HG03097 (cell line): ENCODE measurements around the gene CHRNA9.
"Not testable (repeated sequence)": the region's sequence is repeated elsewhere in the genome, so short reads cannot be mapped to it uniquely, and the experiment has no call there.

Source experiments
- ATAC-seq: cut with Tn5 transposase; IDR thresholded peaks from one replicate; pipeline ENCODE4 v1.9.1; 2021; ENCODE audit not compliant: unreplicated experiment, low FRiP score

The CHRNA9 gene

DNA sequence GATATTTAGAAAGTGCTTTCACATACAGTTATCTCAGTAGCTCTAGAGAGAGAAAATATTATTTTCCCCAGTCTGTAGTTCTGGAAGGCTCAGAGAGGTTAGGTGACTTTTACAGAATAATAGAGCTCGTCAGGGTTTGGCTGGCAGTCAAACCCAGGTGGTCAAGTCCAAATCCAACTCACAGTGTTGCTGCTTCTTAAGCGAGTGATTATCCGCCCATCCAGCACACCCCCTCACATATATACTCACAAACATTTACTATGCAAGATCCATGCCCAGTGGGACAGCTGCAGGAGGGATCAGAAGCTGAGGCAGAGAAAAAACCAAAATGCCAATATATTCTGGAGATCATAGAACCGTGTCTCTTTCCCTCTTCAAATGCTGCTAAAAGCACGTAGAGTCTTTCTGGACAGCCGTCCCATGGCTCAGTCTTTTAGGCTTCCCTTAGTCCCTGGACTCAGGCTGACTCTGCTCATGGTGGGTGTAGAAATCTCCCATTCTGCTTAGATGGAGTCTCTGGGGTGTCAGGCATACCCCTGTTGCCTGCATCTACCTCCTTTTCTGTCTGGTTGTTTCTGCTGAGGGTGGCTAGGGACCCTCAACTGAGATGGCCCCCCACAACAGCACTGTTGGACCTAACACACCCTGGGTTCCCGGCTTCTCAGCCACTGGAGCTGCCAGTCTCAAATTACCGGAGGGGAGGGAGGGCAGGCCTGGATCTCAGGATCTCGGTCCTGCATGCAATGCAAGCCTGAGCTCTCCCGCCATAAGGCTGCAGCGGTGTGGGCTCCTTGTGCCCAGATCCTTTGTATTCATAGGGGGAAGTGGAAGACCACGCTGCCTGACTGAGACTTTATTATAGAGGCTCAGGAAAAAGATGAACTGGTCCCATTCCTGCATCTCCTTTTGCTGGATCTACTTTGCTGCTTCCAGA is at the start of gene CHRNA9:
Gene CHRNA9 (plus strand): TSS at position 743 of the 934 bp plus-strand sequence. CDS start 135 bp downstream, at position 878.
- no peak for ATAC-seq

- no peak for ATAC-seq
Measured at GRCh38 chr4:40285692-40286091, 49.4 kb upstream of the CHRNA9 start.

- ATAC-seq, result no peak
Measured at GRCh38 chr4:40288566-40288965, 46.6 kb upstream of the CHRNA9 start.

- no peak for ATAC-seq
Measured at GRCh38 chr4:40289366-40290188, 45.6 kb upstream of the CHRNA9 start.

DNA sequence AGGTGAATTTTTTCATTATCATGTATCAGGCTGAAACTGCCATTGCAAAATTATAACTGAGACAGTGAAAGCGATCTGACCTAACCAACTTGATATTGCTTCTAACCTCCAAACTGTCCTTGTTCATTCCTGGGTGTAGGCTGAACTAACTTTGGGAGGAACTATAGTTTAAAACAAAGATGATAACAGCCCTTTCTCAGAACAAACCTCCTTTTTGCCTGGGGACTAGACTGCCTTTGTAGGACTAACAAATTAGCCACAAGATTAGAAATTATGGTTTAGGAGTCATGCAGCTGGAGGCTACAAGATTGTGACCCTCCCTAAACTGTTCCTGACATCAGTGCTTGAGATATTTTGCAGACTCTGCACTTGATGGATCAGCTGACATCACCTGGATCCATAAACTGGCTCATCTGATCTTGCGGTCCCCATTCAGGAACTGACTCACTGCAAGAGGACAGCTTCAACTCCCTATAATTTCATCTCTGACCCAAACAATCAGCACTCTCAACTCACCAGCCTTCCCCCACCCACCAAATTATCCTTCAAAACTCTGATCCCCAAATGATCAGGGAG is 44.4 kb upstream of the CHRNA9 start:
- not testable (repeated sequence) for ATAC-seq

DNA sequence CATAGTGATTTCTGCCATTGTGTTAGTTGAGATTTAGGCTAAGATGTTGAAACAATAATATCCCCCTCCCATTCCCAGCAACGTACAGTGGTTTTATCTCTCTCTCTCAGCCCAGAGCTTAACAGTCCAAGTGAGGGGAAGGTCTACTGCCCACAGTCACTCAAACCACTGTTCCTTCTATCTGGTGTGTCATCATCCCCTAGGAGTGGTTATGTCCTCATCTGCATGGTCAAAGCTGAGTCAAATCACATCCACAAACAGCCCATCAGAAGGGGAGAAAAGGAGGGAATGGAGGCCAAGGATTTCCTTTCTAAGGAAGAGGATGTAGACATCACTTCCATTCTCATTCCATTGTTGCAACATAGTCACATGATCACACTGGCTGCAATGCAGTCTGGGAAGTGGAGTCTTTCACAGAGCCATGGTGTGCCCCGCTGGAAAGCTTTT is 42.8 kb upstream of the CHRNA9 start:
- no peak for ATAC-seq

- ATAC-seq, result no peak
Measured at GRCh38 chr4:40294339-40294738, 40.8 kb upstream of the CHRNA9 start.

DNA sequence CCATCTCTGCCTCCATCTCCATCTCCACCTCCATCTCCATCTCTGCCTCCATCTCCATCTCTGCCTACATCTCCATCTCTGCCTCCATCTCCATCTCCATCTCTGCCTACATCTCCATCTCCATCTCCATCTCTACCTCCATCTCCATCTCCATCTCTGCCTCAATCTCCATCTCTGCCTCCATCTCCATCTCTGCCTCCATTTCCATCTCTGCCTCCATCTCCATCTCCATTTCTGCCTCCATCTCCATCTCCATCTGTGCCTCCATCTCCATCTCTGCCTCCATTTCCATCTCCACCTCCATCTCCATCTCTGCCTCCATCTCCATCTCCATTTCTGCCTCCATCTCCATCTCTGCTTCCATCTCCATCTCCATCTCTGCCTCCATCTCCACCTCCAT is 40.1 kb upstream of the CHRNA9 start:
- ATAC-seq, result not testable (repeated sequence)

DNA sequence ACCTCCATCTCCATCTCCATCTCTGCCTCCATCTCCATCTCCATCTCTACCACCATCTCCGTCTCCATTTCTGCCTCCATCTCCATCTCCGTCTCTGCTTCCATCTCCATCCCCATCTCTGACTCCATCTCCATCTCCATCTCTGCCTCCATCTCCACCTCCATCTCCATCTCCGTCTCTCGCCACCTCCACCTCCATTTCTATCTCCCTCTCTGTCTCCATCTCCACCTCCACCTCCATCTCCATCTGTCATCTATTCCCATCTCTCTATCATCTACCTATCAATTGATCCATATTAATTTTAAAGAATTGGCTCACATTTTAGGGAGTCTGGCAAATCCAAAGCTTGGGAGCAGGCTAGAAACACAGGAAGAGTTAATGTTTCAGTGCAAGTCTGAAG is 39.6 kb upstream of the CHRNA9 start:
- no peak for ATAC-seq

- ATAC-seq, result no peak
Measured at GRCh38 chr4:40299126-40299525, 36.0 kb upstream of the CHRNA9 start.

DNA sequence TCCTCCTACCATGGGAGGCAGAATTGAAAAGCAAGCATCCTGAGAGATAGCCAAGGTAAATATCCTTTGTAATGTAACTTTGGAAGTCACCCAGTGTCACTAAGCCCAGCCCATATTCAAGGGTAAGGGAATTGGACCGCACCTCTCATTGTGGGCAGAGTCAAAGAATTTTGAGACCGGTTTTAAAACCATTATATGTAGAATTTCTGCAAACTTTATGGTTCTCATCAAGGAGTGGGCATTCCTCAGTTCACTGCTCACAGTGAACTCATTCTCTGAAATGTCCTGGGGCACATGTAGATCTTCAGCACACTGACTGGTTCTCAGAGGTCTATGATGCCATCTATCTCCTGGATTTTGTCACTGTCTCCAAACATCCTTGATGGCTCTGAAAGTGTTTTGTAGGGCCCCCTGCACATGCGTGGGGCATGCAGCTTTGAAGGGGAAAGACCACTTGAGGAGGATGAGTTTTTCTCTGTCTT is 35.3 kb upstream of the CHRNA9 start:
- ATAC-seq, result no peak

GRCh38 chr4:40300371-40301162 is 34.6 kb upstream of the CHRNA9 start:
- ATAC-seq, result no peak

DNA sequence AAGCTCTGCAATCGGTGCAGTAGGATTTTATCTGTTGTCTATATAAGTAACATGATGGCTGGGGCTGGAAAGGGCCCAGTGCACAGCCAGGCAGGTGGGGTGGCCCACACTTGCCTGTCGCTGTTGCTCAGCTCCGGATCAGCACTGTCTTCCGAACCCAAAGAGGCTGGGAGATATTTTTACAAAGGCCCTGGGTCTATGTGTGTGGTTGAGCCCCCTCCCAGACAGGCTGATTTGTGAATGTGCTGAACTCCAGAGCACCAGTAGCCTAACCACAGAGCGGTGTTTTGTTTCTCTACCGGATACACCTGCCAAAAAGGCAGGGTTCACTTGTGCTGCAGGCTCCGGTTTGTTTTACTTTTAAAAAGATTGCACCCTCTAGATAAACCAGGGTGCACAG is 33.5 kb upstream of the CHRNA9 start:
- peak; percentile 45 for ATAC-seq

GRCh38 chr4:40303751-40304150 is 31.4 kb upstream of the CHRNA9 start:
- no peak for ATAC-seq

DNA sequence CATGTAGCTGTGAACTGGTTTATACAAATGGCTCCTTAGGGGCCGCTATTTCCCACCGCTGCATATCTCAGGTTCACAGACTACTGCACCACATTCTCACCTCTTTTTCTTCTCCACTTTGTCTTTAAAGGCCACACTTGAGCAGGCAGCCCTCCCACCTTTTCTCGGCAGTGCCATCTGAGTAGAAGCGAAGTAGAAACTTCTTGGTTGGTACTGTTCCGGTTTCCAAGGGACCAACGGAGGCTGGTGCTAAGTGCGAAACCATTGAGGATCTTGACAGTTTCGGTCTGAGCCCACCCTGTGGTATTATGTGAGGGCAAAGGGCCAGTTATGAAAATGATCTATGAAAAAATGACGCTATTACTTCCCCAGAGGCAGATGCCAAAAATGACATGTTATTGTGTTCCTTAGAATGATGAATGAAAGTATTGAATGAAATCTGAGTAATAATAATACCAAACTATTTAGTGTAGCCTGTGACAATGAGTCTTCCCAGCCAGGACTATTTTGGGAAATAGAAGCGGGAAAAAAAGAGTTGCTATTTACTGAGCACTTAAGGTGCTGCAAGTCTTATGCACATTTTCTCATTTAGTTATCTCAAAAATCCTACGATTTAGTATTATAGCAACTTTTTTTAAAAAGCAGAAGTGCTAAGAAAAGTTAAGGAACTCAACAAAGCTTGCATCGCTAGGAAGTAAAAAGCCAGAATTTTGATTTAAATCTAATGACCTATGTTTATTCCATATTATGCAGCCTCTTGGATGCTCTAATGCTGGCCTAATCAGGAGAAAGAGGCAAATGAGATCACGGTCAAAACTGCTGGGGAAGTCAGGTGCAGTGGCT is 29.6 kb upstream of the CHRNA9 start:
- peak; percentile 48 for ATAC-seq

GRCh38 chr4:40306226-40306625 is 28.9 kb upstream of the CHRNA9 start:
- ATAC-seq, result no peak

- ATAC-seq, result no peak
Measured at GRCh38 chr4:40306976-40307375, 28.2 kb upstream of the CHRNA9 start.

DNA sequence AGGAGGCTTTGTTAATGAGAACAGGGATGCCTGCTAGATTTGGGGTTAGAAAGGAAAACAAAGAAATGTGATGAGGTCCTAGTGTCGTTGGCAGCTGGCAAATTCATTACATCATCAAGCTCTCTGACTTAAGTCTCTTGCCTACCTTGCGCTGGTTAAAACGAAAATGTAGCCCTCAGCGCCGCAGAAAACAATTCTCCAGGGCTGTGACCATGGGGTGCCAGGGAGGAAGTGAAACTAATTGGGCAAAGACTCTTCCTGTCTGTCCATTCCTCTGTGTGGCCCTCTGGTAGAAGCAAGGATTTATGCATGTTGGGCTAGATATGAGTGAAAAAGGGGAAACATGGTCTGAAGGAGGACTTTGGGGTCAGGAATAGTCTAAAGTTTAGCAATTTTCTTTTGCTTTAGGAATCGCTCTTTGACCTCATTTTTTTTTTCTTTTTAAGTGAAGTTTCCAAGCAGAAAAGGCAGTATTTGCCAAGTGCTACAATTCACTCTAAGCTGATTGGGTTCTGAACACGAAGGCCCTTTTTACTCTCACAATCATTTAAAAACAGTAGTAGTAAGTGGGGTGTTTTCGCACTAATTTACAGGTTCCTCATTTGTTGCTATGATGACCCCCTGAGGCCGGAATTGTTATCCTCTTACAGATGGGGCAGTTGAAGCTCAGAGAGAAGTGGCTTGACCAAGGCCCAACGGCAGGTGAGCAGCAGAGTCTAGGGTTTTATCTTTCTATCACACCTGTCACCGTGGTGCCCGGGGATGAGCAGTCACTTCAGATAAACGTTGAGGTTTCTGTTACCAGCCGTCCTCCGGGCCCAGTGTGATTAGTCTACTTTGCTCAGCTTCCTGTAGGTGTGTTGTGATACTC is 27.3 kb upstream of the CHRNA9 start:
- no peak for ATAC-seq
